ENCODE measurements around the gene DHRS9.

DHRS9 gene

GRCh38 chr2:169119123-169119760 is 49.9 kb downstream of the DHRS9 start:
- Histone ChIP-seq H2BK120ac (ENCODE audit: low read depth, low read length) (no peak overlapping the region), H3K4me3 (ENCODE audit: insufficient read depth in 1 of 2, low read depth in 1 of 2, low read length in 2 of 2) (no peak overlapping the region), H3K18ac (ENCODE audit: low read depth in 1 of 2, low read length in 2 of 2) (no peak overlapping the region), H2BK12ac (ENCODE audit: low read length in 2 of 2) (no peak overlapping the region), H3K4me2 (ENCODE audit: low read length, poor library complexity, severe bottlenecking) (no peak overlapping the region), H3K27ac (ENCODE audit: low read length, poor library complexity, severe bottlenecking) (no peak overlapping the region), H3K23ac (ENCODE audit: low read length in 2 of 2) (no peak overlapping the region), H3K14ac (ENCODE audit: low read length in 2 of 2) (no peak overlapping the region), H3K36me3 (ENCODE audit: control insufficient read depth in 1 of 2, insufficient read depth in 2 of 2, low read depth in 1 of 2, low read length in 2 of 2) (no peaks in the 10 kb centered on the region), H4K91ac (ENCODE audit: low read length) (no peak overlapping the region), H3K4ac (ENCODE audit: low read depth in 1 of 2, low read length in 2 of 2) (no peak overlapping the region), H3K9me3 (ENCODE audit: control insufficient read depth, low read length) (no peaks in the 10 kb centered on the region), H3K4me1 (ENCODE audit: control insufficient read depth, insufficient read depth, low read depth, low read length) (peaks cover 2% of the 10 kb centered on the region), H3K79me1 (replicated peaks; ENCODE audit: low read length, poor library complexity, severe bottlenecking) (no peaks in the 10 kb centered on the region), H2BK5ac (ENCODE audit: low read depth, low read length, poor library complexity, severe bottlenecking) (no peak overlapping the region), H3K27me3 (ENCODE audit: control insufficient read depth in 1 of 2, insufficient read depth in 1 of 2, low read length in 2 of 2) (peaks cover 16 to 28% of the 10 kb centered on the region in 2 experiments), H4K8ac (ENCODE audit: low read length) (no peak overlapping the region), H3K9ac (ENCODE audit: low read length) (no peak overlapping the region), H2AK5ac (ENCODE audit: low read length, severe bottlenecking) (no peak overlapping the region), H2BK15ac (ENCODE audit: low read depth, poor library complexity, severe bottlenecking) (no peak overlapping the region), H2AFZ (ENCODE audit: low read depth, low read length) (no peak overlapping the region)
- WGBS: 80% methylated on average over 4 of the region's 4 CpGs
- no peak for DNase-seq

GRCh38 chr2:169119851-169120250 is 50.5 kb downstream of the DHRS9 start:
- 50% methylated on average over 1 of the region's 4 CpGs for WGBS
- no peak overlapping the region for H4K8ac ChIP-seq (ENCODE audit: low read length)
- H2BK120ac ChIP-seq (ENCODE audit: low read depth, low read length): no peak overlapping the region
- H3K9me3 ChIP-seq (ENCODE audit: control insufficient read depth, low read length): no peaks in the 10 kb centered on the region
- no peak overlapping the region for H3K14ac ChIP-seq (ENCODE audit: low read length in 2 of 2)
- peaks cover 16 to 28% of the 10 kb centered on the region in 2 experiments for H3K27me3 ChIP-seq (ENCODE audit: control insufficient read depth in 1 of 2, insufficient read depth in 1 of 2, low read length in 2 of 2)
- H2AFZ ChIP-seq (ENCODE audit: low read depth, low read length): no peak overlapping the region
- no peak overlapping the region for H2BK12ac ChIP-seq (ENCODE audit: low read length in 2 of 2)
- H3K9ac ChIP-seq (ENCODE audit: low read length): no peak overlapping the region
- H2BK15ac ChIP-seq (ENCODE audit: low read depth, poor library complexity, severe bottlenecking): no peak overlapping the region
- no peaks in the 10 kb centered on the region for H3K79me1 ChIP-seq (replicated peaks; ENCODE audit: low read length, poor library complexity, severe bottlenecking)
- no peak overlapping the region for H3K4me3 ChIP-seq (ENCODE audit: insufficient read depth in 1 of 2, low read depth in 1 of 2, low read length in 2 of 2)
- H3K4me2 ChIP-seq (ENCODE audit: low read length, poor library complexity, severe bottlenecking): no peak overlapping the region
- H3K23ac ChIP-seq (ENCODE audit: low read length in 2 of 2): no peak overlapping the region
- no peak overlapping the region for H3K4ac ChIP-seq (ENCODE audit: low read depth in 1 of 2, low read length in 2 of 2)
- no peak overlapping the region for H3K27ac ChIP-seq (ENCODE audit: low read length, poor library complexity, severe bottlenecking)
- H2AK5ac ChIP-seq (ENCODE audit: low read length, severe bottlenecking): no peak overlapping the region
- peaks cover 2% of the 10 kb centered on the region for H3K4me1 ChIP-seq (ENCODE audit: control insufficient read depth, insufficient read depth, low read depth, low read length)
- no peak for DNase-seq
- no peak overlapping the region for H3K18ac ChIP-seq (ENCODE audit: low read depth in 1 of 2, low read length in 2 of 2)
- H4K91ac ChIP-seq (ENCODE audit: low read length): no peak overlapping the region
- H2BK5ac ChIP-seq (ENCODE audit: low read depth, low read length, poor library complexity, severe bottlenecking): no peak overlapping the region
- no peaks in the 10 kb centered on the region for H3K36me3 ChIP-seq (ENCODE audit: control insufficient read depth in 1 of 2, insufficient read depth in 2 of 2, low read depth in 1 of 2, low read length in 2 of 2)

- no peaks in the 10 kb centered on the region for H3K79me1 ChIP-seq (replicated peaks; ENCODE audit: low read length, poor library complexity, severe bottlenecking)
- no peak overlapping the region for H2BK120ac ChIP-seq (ENCODE audit: low read depth, low read length)
- H3K4me2 ChIP-seq (ENCODE audit: low read length, poor library complexity, severe bottlenecking): no peak overlapping the region
- H3K27me3 ChIP-seq (ENCODE audit: control insufficient read depth in 1 of 2, insufficient read depth in 1 of 2, low read length in 2 of 2): peaks cover 0 to 9% of the 10 kb centered on the region in 2 experiments
- H2BK15ac ChIP-seq (ENCODE audit: low read depth, poor library complexity, severe bottlenecking): no peak overlapping the region
- H4K8ac ChIP-seq (ENCODE audit: low read length): no peak overlapping the region
- H3K27ac ChIP-seq (ENCODE audit: low read length, poor library complexity, severe bottlenecking): no peak overlapping the region
- H2AFZ ChIP-seq (ENCODE audit: low read depth, low read length): no peak overlapping the region
- H3K9ac ChIP-seq (ENCODE audit: low read length): no peak overlapping the region
- no peaks in the 10 kb centered on the region for H3K9me3 ChIP-seq (ENCODE audit: control insufficient read depth, low read length)
- DNase-seq: no peak
- no peak overlapping the region for H4K91ac ChIP-seq (ENCODE audit: low read length)
- no peak overlapping the region for H3K18ac ChIP-seq (ENCODE audit: low read depth in 1 of 2, low read length in 2 of 2)
- H2BK12ac ChIP-seq (ENCODE audit: low read length in 2 of 2): no peak overlapping the region
- H2BK5ac ChIP-seq (ENCODE audit: low read depth, low read length, poor library complexity, severe bottlenecking): no peak overlapping the region
- H3K4ac ChIP-seq (ENCODE audit: low read depth in 1 of 2, low read length in 2 of 2): no peak overlapping the region
- H3K4me1 ChIP-seq (ENCODE audit: control insufficient read depth, insufficient read depth, low read depth, low read length): no peaks in the 10 kb centered on the region
- no peaks in the 10 kb centered on the region for H3K36me3 ChIP-seq (ENCODE audit: control insufficient read depth in 1 of 2, insufficient read depth in 2 of 2, low read depth in 1 of 2, low read length in 2 of 2)
- no peak overlapping the region for H3K23ac ChIP-seq (ENCODE audit: low read length in 2 of 2)
- WGBS: 92% methylated on average over 5 of the region's 5 CpGs
- H2AK5ac ChIP-seq (ENCODE audit: low read length, severe bottlenecking): no peak overlapping the region
- no peak overlapping the region for H3K4me3 ChIP-seq (ENCODE audit: insufficient read depth in 1 of 2, low read depth in 1 of 2, low read length in 2 of 2)
- no peak overlapping the region for H3K14ac ChIP-seq (ENCODE audit: low read length in 2 of 2)
Observed at GRCh38 chr2:169129703-169130243, 60.4 kb downstream of the DHRS9 start.

GRCh38 chr2:169131587-169132512 is 62.5 kb downstream of the DHRS9 start:
- Histone ChIP-seq H4K8ac (ENCODE audit: low read length) (no peak overlapping the region), H3K4me1 (ENCODE audit: control insufficient read depth, insufficient read depth, low read depth, low read length) (no peaks in the 10 kb centered on the region), H3K27me3 (ENCODE audit: control insufficient read depth in 1 of 2, insufficient read depth in 1 of 2, low read length in 2 of 2) (peaks cover 0 to 4% of the 10 kb centered on the region in 2 experiments), H3K9ac (ENCODE audit: low read length) (no peak overlapping the region), H2BK120ac (ENCODE audit: low read depth, low read length) (no peak overlapping the region), H3K4me2 (ENCODE audit: low read length, poor library complexity, severe bottlenecking) (no peak overlapping the region), H3K14ac (ENCODE audit: low read length in 2 of 2) (no peak overlapping the region), H2AK5ac (ENCODE audit: low read length, severe bottlenecking) (no peak overlapping the region), H3K4ac (ENCODE audit: low read depth in 1 of 2, low read length in 2 of 2) (no peak overlapping the region), H2BK15ac (ENCODE audit: low read depth, poor library complexity, severe bottlenecking) (no peak overlapping the region), H3K9me3 (ENCODE audit: control insufficient read depth, low read length) (no peaks in the 10 kb centered on the region), H3K36me3 (ENCODE audit: control insufficient read depth in 1 of 2, insufficient read depth in 2 of 2, low read depth in 1 of 2, low read length in 2 of 2) (no peaks in the 10 kb centered on the region), H3K18ac (ENCODE audit: low read depth in 1 of 2, low read length in 2 of 2) (no peak overlapping the region), H2BK12ac (ENCODE audit: low read length in 2 of 2) (no peak overlapping the region), H3K27ac (ENCODE audit: low read length, poor library complexity, severe bottlenecking) (no peak overlapping the region), H2BK5ac (ENCODE audit: low read depth, low read length, poor library complexity, severe bottlenecking) (no peak overlapping the region), H3K4me3 (ENCODE audit: insufficient read depth in 1 of 2, low read depth in 1 of 2, low read length in 2 of 2) (no peak overlapping the region), H2AFZ (ENCODE audit: low read depth, low read length) (no peak overlapping the region), H3K23ac (ENCODE audit: low read length in 2 of 2) (no peak overlapping the region), H4K91ac (ENCODE audit: low read length) (no peak overlapping the region), H3K79me1 (replicated peaks; ENCODE audit: low read length, poor library complexity, severe bottlenecking) (no peaks in the 10 kb centered on the region)
- DNase-seq: peak; percentile 53
- 19% methylated on average over 6 of the region's 9 CpGs for WGBS

Data from mesenchymal stem cell (in vitro differentiated cells and primary cell).